ENCODE measurements around the gene WWOX. TPM values are rescaled to one million over a fixed set of nuclear protein-coding genes. Genes with fewer than 3 reads are reported as not detected.
A peak's percentile ranks its signal among the peaks of the same experiment; 100 is the strongest.

Gene WWOX
- total RNA-seq, 6 donors from 2014 or later = 18.7 to 167 (median 31.0) TPM

DNA sequence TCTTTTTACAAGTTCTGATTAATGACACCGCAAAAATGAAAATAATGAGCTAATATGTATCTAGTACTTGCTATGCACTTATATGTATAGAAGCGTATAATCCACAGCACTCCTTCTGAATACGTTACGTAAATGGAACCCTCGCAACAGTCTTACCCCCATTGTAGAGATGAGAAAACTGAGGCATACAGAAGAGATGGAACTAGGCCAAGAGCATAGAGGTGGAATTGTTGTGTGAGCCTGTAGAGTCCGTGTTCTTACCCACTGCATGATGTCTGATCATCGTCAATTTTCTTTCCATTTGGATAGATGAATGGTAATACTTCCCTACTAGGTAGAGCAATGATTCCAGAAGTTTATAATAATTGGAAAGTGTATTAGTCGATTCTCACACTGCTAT is 394.1 kb downstream of the WWOX start:
- TF ChIP-seq, protein P1, sequence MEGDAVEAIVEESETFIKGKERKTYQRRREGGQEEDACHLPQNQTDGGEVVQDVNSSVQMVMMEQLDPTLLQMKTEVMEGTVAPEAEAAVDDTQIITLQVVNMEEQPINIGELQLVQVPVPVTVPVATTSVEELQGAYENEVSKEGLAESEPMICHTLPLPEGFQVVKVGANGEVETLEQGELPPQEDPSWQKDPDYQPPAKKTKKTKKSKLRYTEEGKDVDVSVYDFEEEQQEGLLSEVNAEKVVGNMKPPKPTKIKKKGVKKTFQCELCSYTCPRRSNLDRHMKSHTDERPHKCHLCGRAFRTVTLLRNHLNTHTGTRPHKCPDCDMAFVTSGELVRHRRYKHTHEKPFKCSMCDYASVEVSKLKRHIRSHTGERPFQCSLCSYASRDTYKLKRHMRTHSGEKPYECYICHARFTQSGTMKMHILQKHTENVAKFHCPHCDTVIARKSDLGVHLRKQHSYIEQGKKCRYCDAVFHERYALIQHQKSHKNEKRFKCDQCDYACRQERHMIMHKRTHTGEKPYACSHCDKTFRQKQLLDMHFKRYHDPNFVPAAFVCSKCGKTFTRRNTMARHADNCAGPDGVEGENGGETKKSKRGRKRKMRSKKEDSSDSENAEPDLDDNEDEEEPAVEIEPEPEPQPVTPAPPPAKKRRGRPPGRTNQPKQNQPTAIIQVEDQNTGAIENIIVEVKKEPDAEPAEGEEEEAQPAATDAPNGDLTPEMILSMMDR (IDR thresholded peaks at IDR 0.05) = no peak
- TF ChIP-seq EP300 (IDR thresholded peaks at IDR 0.05) = no peak
- no peak for TF ChIP-seq POLR2AphosphoS5 (IDR thresholded peaks at IDR 0.05)
- no peak for TF ChIP-seq POLR2A (IDR thresholded peaks at IDR 0.05)
- Histone ChIP-seq H3K27ac (no peak overlapping the region), H3K9me3 (no peaks in the 10 kb centered on the region), H3K4me3 (no peak overlapping the region), H3K36me3 (no peaks in the 10 kb centered on the region), H3K4me1 (no peaks in the 10 kb centered on the region), H3K27me3 (no peaks in the 10 kb centered on the region)
- ATAC-seq (ENCODE audit: low FRiP score in 2 of 2) (no peak), DNase-seq (no peak)
- 95 to 96% methylated on average over 8 of the region's 8 CpGs for WGBS, 2 donors

DNA sequence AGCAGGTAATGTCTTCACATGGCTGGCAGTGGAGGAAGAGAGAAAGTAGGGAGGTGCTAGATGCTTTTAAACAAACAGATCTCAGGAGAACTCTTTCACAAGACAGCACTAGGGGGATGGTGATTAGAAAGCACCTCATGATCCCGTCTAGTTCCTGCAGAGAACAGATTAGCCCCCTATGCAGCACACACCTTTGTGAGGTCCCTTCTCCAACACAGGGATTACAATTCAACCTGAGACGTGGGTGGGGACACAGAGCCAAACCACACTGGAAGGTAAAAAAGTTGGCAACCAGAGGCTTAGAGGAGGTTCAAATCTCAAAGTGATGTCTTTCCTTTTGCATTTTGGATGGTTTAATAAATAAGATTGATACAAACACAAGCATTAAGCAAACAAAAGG is 394.7 kb downstream of the WWOX start:
- DNase-seq (no peak), ATAC-seq (ENCODE audit: low FRiP score in 2 of 2) (no peak)
- TF ChIP-seq POLR2AphosphoS5 (IDR thresholded peaks at IDR 0.05) (no peak), POLR2A (IDR thresholded peaks at IDR 0.05) (no peak), EP300 (IDR thresholded peaks at IDR 0.05) (no peak)
- TF ChIP-seq, protein P1 (IDR thresholded peaks at IDR 0.05) = no peak
- WGBS, 2 donors = 71 to 80% methylated on average over 2 of the region's 2 CpGs
- H3K4me3 ChIP-seq = no peak overlapping the region
- H3K9me3 ChIP-seq = no peaks in the 10 kb centered on the region
- H3K4me1 ChIP-seq = no peaks in the 10 kb centered on the region
- no peak overlapping the region for H3K27ac ChIP-seq
- no peaks in the 10 kb centered on the region for H3K27me3 ChIP-seq
- no peaks in the 10 kb centered on the region for H3K36me3 ChIP-seq

DNA sequence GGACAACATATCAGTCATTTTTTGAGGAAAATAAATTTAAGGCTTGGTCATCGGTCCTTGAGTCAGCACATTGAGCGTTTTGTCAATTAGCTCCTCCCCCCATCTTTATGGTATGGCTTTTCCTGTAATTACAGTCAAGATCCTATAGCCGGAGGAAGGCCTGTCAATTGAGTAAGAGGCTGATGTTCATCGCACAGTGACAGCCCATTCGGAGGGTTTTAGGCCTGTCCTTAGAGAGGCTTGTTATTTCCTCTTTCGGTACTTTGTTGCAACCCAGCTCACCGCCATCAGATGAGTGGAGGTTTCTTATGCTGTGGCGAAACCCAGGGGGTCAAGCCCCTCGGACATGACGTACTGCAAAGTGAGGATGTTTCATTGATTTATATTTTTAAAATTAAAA is 395.2 kb downstream of the WWOX start:
- Histone ChIP-seq H3K4me3 (no peak overlapping the region), H3K9me3 (no peaks in the 10 kb centered on the region), H3K4me1 (no peaks in the 10 kb centered on the region), H3K27me3 (no peaks in the 10 kb centered on the region), H3K36me3 (no peaks in the 10 kb centered on the region), H3K27ac (no peak overlapping the region)
- ATAC-seq (ENCODE audit: low FRiP score in 2 of 2) (no peak), DNase-seq (no peak)
- TF ChIP-seq EP300 (IDR thresholded peaks at IDR 0.05) (no peak), POLR2A (IDR thresholded peaks at IDR 0.05) (no peak), POLR2AphosphoS5 (IDR thresholded peaks at IDR 0.05) (no peak)
- TF ChIP-seq, protein P1 (IDR thresholded peaks at IDR 0.05) = no peak
- 74 to 83% methylated on average over 10 of the region's 10 CpGs for WGBS, 2 donors

DNA sequence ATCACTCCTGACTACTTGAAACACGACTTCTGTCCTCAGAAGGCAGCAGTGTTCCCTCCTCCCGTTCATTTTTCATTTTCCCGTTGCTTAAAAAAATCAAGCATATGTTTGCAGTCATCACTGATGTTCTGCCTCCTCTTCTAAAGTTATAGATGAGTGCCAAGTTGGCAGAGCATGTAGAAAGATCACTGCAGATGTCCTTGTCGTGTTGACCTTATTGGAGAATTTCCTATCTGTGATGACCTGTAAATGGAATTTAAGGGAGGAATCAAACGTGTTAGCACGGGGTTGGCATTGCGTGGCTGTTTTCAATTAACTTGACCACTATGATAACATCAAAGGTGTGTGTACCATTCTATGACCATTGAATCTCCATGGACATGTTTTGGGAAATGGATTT is 396.7 kb downstream of the WWOX start:
- ATAC-seq (ENCODE audit: low FRiP score in 2 of 2) = no peak
- Histone ChIP-seq H3K9me3 (no peaks in the 10 kb centered on the region), H3K27ac (no peak overlapping the region), H3K4me3 (no peak overlapping the region), H3K36me3 (no peaks in the 10 kb centered on the region), H3K27me3 (no peaks in the 10 kb centered on the region), H3K4me1 (no peaks in the 10 kb centered on the region)
- DNase-seq = no peak
- TF ChIP-seq POLR2AphosphoS5 (IDR thresholded peaks at IDR 0.05) (no peak), EP300 (IDR thresholded peaks at IDR 0.05) (no peak), POLR2A (IDR thresholded peaks at IDR 0.05) (no peak)
- TF ChIP-seq, protein P1 (IDR thresholded peaks at IDR 0.05) = no peak
- WGBS, 2 donors = 87 to 88% methylated on average over 7 of the region's 7 CpGs

DNA sequence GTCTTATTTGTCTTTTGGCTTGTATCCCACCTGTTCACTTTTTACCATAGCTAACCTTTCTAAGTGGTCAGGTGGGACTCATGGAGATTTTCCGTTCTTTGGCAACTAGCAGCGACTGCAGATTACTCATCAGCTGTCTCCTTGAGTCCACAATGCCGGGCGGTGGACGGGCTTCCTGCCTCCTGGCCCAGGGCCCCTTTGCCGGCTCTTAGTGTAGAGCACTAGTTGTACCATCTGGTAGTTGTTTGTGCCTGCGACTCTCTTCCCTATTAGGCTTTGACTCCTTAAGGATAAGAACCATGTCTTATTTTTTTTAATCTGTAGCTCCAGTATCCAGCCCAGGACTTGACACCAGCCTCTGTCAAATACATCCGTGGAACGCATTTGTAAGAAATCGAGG is 399.9 kb downstream of the WWOX start:
- no peaks in the 10 kb centered on the region for H3K27me3 ChIP-seq
- no peak overlapping the region for H3K27ac ChIP-seq
- ATAC-seq (ENCODE audit: low FRiP score in 2 of 2) (no peak), DNase-seq (peak in 1 of 2 donors; percentile 55)
- no peaks in the 10 kb centered on the region for H3K36me3 ChIP-seq
- peaks cover 0 to 5% (median 2%) of the 10 kb centered on the region in 4 donors for H3K4me1 ChIP-seq
- no peaks in the 10 kb centered on the region for H3K9me3 ChIP-seq
- TF ChIP-seq EP300 (IDR thresholded peaks at IDR 0.05) = no peak
- no peak for TF ChIP-seq POLR2AphosphoS5 (IDR thresholded peaks at IDR 0.05)
- no peak for TF ChIP-seq POLR2A (IDR thresholded peaks at IDR 0.05)
- TF ChIP-seq, protein P1 (IDR thresholded peaks at IDR 0.05) = no peak
- 87 to 93% methylated on average over 10 of the region's 10 CpGs for WGBS, 2 donors
- H3K4me3 ChIP-seq = no peak overlapping the region
